ACHN (cell line): ENCODE results near the gene GNL3.

Experiments
- DNase-seq: peaks from one replicate; pipeline ENCODE4 v3.0.0-alpha.2; 2015
- in situ Hi-C: cut with HindIII; loops from 2 replicates; pipeline ENCODE4 v1.10.0; 2017; ENCODE audit warnings: low sequenced_read_pairs, low pct_ligation_motif_present, low pct_unique_long_range_greater_than_20kb

GNL3 gene

GRCh38 chr3:52684184-52684583 lies 1.6 kb upstream of the GNL3 start:
- DNase-seq = no peak
- in situ Hi-C loops = no loop called here

- peak; percentile 72 for DNase-seq
- in situ Hi-C loops = no loop called here
These were observed 535 bp upstream of the GNL3 start for GRCh38 chr3:52685285-52685708.

- in situ Hi-C loops = no loop called here
- DNase-seq = no peak
These were observed 2.4 kb downstream of the GNL3 start for GRCh38 chr3:52688266-52688665.

GRCh38 chr3:52689151-52689550 lies 3.3 kb downstream of the GNL3 start:
- in situ Hi-C loops = no loop called here
- no peak for DNase-seq

GRCh38 chr3:52690560-52690959 lies 4.7 kb downstream of the GNL3 start:
- in situ Hi-C loops = no loop called here
- no peak for DNase-seq

- in situ Hi-C loops = no loop called here
- no peak for DNase-seq
These were observed 7.2 kb downstream of the GNL3 start for GRCh38 chr3:52693071-52693470.

- no peak for DNase-seq
- in situ Hi-C loops = no loop called here
These were observed 8.8 kb downstream of the GNL3 start for GRCh38 chr3:52694528-52695189.

- in situ Hi-C loops = no loop called here
- DNase-seq = no peak
These were observed 10.2 kb downstream of the GNL3 start for GRCh38 chr3:52695798-52696671.

GRCh38 chr3:52696830-52697631 lies 11.2 kb downstream of the GNL3 start:
- in situ Hi-C loops = no loop called here
- DNase-seq = no peak

GRCh38 chr3:52697632-52697965 lies 11.8 kb downstream of the GNL3 start:
- no peak for DNase-seq
- in situ Hi-C loops = no loop called here

- in situ Hi-C loops = no loop called here
- no peak for DNase-seq
These were observed 17.5 kb downstream of the GNL3 start for GRCh38 chr3:52703341-52703740.

- in situ Hi-C loops = no loop called here
- peak; percentile 29 for DNase-seq
These were observed 19.0 kb downstream of the GNL3 start for GRCh38 chr3:52704611-52705437.

GRCh38 chr3:52705438-52705687 lies 19.5 kb downstream of the GNL3 start:
- in situ Hi-C loops = no loop called here
- no peak for DNase-seq

GRCh38 chr3:52705688-52706686 lies 20.2 kb downstream of the GNL3 start, which contains the start of the genes GLT8D1 and SPCS1:
Gene GLT8D1, minus strand, starts transcription at chr3:52705791. Its CDS starts 5,331 bp downstream, at chr3:52700460.
Gene SPCS1, plus strand, starts transcription at chr3:52706106. Its CDS starts 141 bp downstream, at chr3:52706247.
- in situ Hi-C loops = no loop called here
- peak; percentile 79 for DNase-seq

- in situ Hi-C loops = no loop called here
- no peak for DNase-seq
These were observed 21.8 kb downstream of the GNL3 start for GRCh38 chr3:52707585-52707984.

GRCh38 chr3:52710512-52710911 lies 24.7 kb downstream of the GNL3 start:
- in situ Hi-C loops = no loop called here
- no peak for DNase-seq
